SU-DHL-6 (cell line): ENCODE results near the gene IGSF8.

Source experiments
- H2AFZ ChIP-seq: fragments of 200-600 bp; sonication (generic); 2 replicates; pipeline ENCODE4 v1.6.1; 2014; ENCODE audit warnings: low read depth, mild to moderate bottlenecking, moderate library complexity, mixed read lengths, antibody characterized with exemption, low read length; ENCODE audit not compliant: severe bottlenecking
- H3F3A ChIP-seq: fragments of 200-600 bp; shearing (Covaris generic); 2 replicates; pipeline ENCODE4 v1.6.0; 2016; ENCODE audit warnings: antibody characterized with exemption, mild to moderate bottlenecking; ENCODE audit not compliant: insufficient read depth
- H3K27ac ChIP-seq: fragments of 200-600 bp; sonication (generic); 2 replicates; pipeline ENCODE4 v1.5.1; 2016; ENCODE audit warnings: low read depth, mild to moderate bottlenecking, low read length, moderate library complexity, mixed read lengths
- H3K27me3 ChIP-seq: fragments of 200-600 bp; sonication (generic), shearing (Covaris generic); 2 replicates; pipeline ENCODE4 v1.6.0; 2014; ENCODE audit warnings: mild to moderate bottlenecking, low read length
- H3K36me3 ChIP-seq: fragments of 200-600 bp; sonication (generic); 2 replicates; pipeline ENCODE4 v1.6.1; 2014; ENCODE audit warnings: mild to moderate bottlenecking, low read length, mixed read lengths
- H3K4me2 ChIP-seq: fragments of 300-600, 200-600 bp; shearing (Covaris generic), sonication (generic); 2 replicates; pipeline ENCODE4 v1.6.0; 2014; ENCODE audit warnings: low read length, low read depth, mild to moderate bottlenecking; ENCODE audit not compliant: poor library complexity, severe bottlenecking
- H3K4me3 ChIP-seq: fragments of 200-600 bp; sonication (generic); 2 replicates; pipeline ENCODE4 v1.5.1; 2014; ENCODE audit warnings: antibody characterized with exemption, low read length, mild to moderate bottlenecking, mixed read lengths; ENCODE audit not compliant: insufficient read depth, poor library complexity, severe bottlenecking
- H3K79me2 ChIP-seq: fragments of 200-600 bp; sonication (generic); 2 replicates; pipeline ENCODE4 v1.6.1; 2014; ENCODE audit warnings: mild to moderate bottlenecking, low read length, moderate library complexity; ENCODE audit not compliant: insufficient read depth
- H3K9ac ChIP-seq: fragments of 200-600 bp; sonication (generic); 2 replicates; pipeline ENCODE4 v1.7.0; 2014; ENCODE audit warnings: mild to moderate bottlenecking, low read length
- H3K9me2 ChIP-seq: fragments of 200-600 bp; sonication (generic); replicated peaks from 2 replicates; pipeline ENCODE4 v1.6.1; 2014; ENCODE audit warnings: low read length; ENCODE audit not compliant: insufficient read depth
- H3K9me3 ChIP-seq: fragments of 200-600 bp; sonication (generic); 2 replicates; pipeline ENCODE4 v1.6.1; 2014; ENCODE audit warnings: low read length, mixed read lengths; ENCODE audit not compliant: insufficient read depth
- H4K20me1 ChIP-seq: fragments of 200-600 bp; sonication (generic); 2 replicates; pipeline ENCODE4 v1.6.1; 2014; ENCODE audit warnings: low read depth, mild to moderate bottlenecking, antibody characterized with exemption, low read length, moderate library complexity, mixed read lengths
- EZH2phosphoT487 ChIP-seq: fragments of 200-600 bp; sonication (generic), shearing (Covaris generic); conservative IDR thresholded peaks from 2 replicates; pipeline ENCODE4 v1.6.1; 2018; ENCODE audit warnings: mild to moderate bottlenecking, antibody characterized with exemption, low read length, moderate library complexity, mixed read lengths
- TF ChIP-seq, protein P1 (sequence below): fragments of 200-600 bp; sonication (generic); IDR thresholded peaks from one replicate; pipeline ENCODE4 v1.5.1; 2017; ENCODE audit warnings: antibody characterized with exemption, mild to moderate bottlenecking, low read length, moderate library complexity; ENCODE audit not compliant: insufficient read depth, poor library complexity, severe bottlenecking

The IGSF8 gene

DNA sequence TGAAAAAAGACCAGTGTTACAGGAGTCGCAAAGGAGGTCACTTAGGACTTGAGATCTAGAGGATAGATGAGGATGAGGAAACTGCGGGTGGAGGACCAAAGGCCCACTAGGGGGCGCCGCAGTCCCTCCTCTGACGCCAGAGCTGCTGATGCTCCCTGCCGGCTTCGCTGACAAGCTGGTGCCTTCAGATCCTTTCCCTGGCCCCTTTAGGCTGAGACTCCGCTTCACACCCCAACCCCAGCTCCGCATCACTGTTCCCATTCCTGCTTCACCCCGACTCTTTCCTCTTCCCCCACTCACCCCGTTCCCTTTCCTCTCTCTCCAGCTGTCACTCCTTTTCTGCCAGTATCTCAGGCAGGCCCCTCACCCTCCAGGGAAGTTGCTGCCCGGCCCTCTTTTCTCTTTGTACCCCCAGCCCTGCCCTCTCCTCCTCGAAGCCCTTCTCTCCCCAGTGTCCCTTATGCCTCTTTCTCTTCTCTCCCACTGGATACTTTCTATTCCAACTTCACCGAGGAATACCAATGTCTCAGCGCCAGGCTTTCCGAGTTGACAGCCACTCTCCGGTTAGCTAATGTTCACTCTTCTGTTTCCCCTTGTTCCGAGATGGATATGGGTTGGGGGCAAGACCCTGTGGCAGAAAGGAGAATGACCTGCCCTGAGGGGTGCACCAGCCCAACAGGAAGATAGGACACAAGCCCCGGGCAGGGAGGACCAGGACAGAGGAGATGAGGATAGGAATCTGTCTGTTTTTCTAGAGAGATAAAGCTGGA lies 12.5 kb downstream of the IGSF8 start:
- Histone ChIP-seq H3K9me2 (no peaks in the 10 kb centered on the region), H3K36me3 (no peaks in the 10 kb centered on the region), H3F3A (no peaks in the 10 kb centered on the region), H4K20me1 (no peaks in the 10 kb centered on the region), H3K27ac (no peak overlapping the region), H3K9ac (no peak overlapping the region), H3K27me3 (no peaks in the 10 kb centered on the region), H3K9me3 (no peaks in the 10 kb centered on the region), H2AFZ (no peak overlapping the region), H3K4me3 (no peak overlapping the region), H3K4me2 (no peak overlapping the region), H3K79me2 (no peaks in the 10 kb centered on the region)
- TF ChIP-seq, protein P1, sequence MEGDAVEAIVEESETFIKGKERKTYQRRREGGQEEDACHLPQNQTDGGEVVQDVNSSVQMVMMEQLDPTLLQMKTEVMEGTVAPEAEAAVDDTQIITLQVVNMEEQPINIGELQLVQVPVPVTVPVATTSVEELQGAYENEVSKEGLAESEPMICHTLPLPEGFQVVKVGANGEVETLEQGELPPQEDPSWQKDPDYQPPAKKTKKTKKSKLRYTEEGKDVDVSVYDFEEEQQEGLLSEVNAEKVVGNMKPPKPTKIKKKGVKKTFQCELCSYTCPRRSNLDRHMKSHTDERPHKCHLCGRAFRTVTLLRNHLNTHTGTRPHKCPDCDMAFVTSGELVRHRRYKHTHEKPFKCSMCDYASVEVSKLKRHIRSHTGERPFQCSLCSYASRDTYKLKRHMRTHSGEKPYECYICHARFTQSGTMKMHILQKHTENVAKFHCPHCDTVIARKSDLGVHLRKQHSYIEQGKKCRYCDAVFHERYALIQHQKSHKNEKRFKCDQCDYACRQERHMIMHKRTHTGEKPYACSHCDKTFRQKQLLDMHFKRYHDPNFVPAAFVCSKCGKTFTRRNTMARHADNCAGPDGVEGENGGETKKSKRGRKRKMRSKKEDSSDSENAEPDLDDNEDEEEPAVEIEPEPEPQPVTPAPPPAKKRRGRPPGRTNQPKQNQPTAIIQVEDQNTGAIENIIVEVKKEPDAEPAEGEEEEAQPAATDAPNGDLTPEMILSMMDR = peak; percentile 63
- TF ChIP-seq EZH2phosphoT487 = no peak

DNA sequence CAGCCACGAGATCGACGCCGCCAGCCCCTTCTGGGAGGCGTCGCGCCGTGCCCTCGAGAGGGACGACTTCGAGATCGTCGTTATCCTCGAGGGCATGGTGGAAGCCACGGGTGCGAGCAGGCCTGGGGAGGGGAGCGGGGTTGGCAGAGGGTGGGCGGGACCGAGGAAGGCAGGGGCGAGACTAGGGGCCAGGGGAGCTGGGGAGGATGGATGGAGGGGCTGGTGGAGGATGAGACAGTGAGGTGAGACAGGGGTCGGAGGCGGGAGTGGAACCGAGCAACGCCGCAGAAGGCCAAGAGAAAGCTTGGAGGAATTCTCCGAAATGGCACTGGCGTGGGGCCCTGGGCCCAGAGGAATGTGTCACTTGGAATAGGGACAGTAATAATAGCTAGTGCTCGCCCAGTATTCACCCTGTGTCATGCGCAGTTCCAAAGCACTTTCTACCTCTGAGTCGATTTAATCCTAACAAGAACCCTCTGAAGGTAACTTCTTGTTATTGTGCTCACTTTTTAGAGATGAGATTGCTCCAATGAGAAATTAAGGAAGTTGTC lies 13.6 kb downstream of the IGSF8 start:
- Histone ChIP-seq H3K9ac (no peak overlapping the region), H2AFZ (no peak overlapping the region), H3K27me3 (no peaks in the 10 kb centered on the region), H3K36me3 (no peaks in the 10 kb centered on the region), H3K9me3 (no peaks in the 10 kb centered on the region), H3K27ac (no peak overlapping the region), H3K4me2 (no peak overlapping the region), H3K9me2 (no peaks in the 10 kb centered on the region), H4K20me1 (no peaks in the 10 kb centered on the region), H3K79me2 (no peaks in the 10 kb centered on the region), H3F3A (no peaks in the 10 kb centered on the region), H3K4me3 (no peak overlapping the region)
- no peak for TF ChIP-seq EZH2phosphoT487
- TF ChIP-seq, protein P1 = no peak

DNA sequence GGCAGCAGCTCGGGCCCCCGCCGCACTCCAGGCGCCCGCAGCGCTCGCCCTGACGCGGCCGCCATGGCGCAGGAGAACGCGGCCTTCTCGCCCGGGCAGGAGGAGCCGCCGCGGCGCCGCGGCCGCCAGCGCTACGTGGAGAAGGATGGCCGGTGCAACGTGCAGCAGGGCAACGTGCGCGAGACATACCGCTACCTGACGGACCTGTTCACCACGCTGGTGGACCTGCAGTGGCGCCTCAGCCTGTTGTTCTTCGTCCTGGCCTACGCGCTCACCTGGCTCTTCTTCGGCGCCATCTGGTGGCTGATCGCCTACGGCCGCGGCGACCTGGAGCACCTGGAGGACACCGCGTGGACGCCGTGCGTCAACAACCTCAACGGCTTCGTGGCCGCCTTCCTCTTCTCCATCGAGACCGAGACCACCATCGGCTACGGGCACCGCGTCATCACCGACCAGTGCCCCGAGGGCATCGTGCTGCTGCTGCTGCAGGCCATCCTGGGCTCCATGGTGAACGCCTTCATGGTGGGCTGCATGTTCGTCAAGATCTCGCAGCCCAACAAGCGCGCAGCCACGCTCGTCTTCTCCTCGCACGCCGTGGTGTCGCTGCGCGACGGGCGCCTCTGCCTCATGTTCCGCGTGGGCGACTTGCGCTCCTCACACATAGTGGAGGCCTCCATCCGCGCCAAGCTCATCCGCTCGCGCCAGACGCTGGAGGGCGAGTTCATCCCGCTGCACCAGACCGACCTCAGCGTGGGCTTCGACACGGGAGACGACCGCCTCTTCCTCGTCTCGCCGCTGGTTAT lies 14.2 kb downstream of the IGSF8 start:
- Histone ChIP-seq H3K4me3 (no peak overlapping the region), H2AFZ (no peak overlapping the region), H3F3A (no peaks in the 10 kb centered on the region), H3K9ac (no peak overlapping the region), H3K27ac (no peak overlapping the region), H3K36me3 (no peaks in the 10 kb centered on the region), H3K27me3 (no peaks in the 10 kb centered on the region), H4K20me1 (no peaks in the 10 kb centered on the region), H3K79me2 (no peaks in the 10 kb centered on the region), H3K9me2 (no peaks in the 10 kb centered on the region), H3K4me2 (no peak overlapping the region), H3K9me3 (no peaks in the 10 kb centered on the region)
- TF ChIP-seq, protein P1 = no peak
- TF ChIP-seq EZH2phosphoT487 = no peak
